ENCODE data around the gene DVL1.

GRCh38 chr1:1330366-1331067 is 18.7 kb downstream of the DVL1 start:
- TF ChIP-seq MAX (IDR thresholded peaks at IDR 0.05) (no peak), ZBTB7A (IDR thresholded peaks at IDR 0.05; ENCODE audit: low read depth) (no peak), CEBPB (IDR thresholded peaks at IDR 0.05) (no peak), REST (IDR thresholded peaks at IDR 0.05; ENCODE audit: low read depth) (no peak), EGR1 (IDR thresholded peaks at IDR 0.05) (no peak), TAF1 (IDR thresholded peaks at IDR 0.05; ENCODE audit: low read depth) (no peak), CREB1 (IDR thresholded peaks at IDR 0.05; ENCODE audit: low read depth) (no peak), TEAD4 (IDR thresholded peaks at IDR 0.05) (no peak), RAD21 (IDR thresholded peaks at IDR 0.05; ENCODE audit: low read depth) (no peak), EP300 (IDR thresholded peaks at IDR 0.05; ENCODE audit: borderline replicate concordance) (no peak)

Measured in Ishikawa (cell line).